Panc1 (cell line): ENCODE measurements around the gene OR56A5. TPM values are rescaled to one million over a fixed set of nuclear protein-coding genes. Genes with fewer than 3 reads are reported as not detected.
"Not testable (repeated sequence)": the region's sequence is repeated elsewhere in the genome, so short reads cannot be mapped to it uniquely, and the experiment has no call there.

Experiments
- ATAC-seq: fragments of 200-7000 bp; cut with Tn5 transposase; 2 replicates; pipeline ENCODE4 v1.9.1; 2020; ENCODE audit warnings: mild to moderate bottlenecking, moderate library complexity
- BruUV-seq: library from RNA; stranded (reverse); fragments of 400-500 nt; replicated peaks from 2 replicates; lab custom pipeline; 2021; lab: Mats Ljungman, UMichigan
- CTCF ChIA-PET: fragments of 300-600 bp; sonication (Branson Sonifier 250); formaldehyde crosslinking; loops from one replicate; lab custom pipeline; 2022; ENCODE audit warnings: antibody characterized with exemption; lab: Charles Lee
- POLR2A ChIA-PET: fragments of 300-600 bp; sonication (Branson Sonifier 250); formaldehyde crosslinking; loops from one replicate; lab custom pipeline; 2022; ENCODE audit warnings: antibody characterized with exemption; lab: Charles Lee
- DNase-seq: peaks from one replicate; pipeline ENCODE4 v3.0.0-alpha.2; 2010; ENCODE audit warnings: low read depth, low spot score
- H3K27ac ChIP-seq: 2 replicates; pipeline ENCODE4 v1.5.1; 2011; ENCODE audit warnings: mild to moderate bottlenecking, low read length, inconsistent platforms
- H3K27me3 ChIP-seq: fragments of 200-500 bp; sonication (Bioruptor generic); 2 replicates; pipeline ENCODE4 v1.6.0; 2014; ENCODE audit warnings: low read length, inconsistent platforms; ENCODE audit not compliant: control insufficient read depth, insufficient read depth
- H3K36me3 ChIP-seq: fragments of 200-500 bp; sonication (Bioruptor generic); 2 replicates; pipeline ENCODE4 v1.5.1; 2014; ENCODE audit warnings: inconsistent platforms, mild to moderate bottlenecking, low read length, moderate library complexity; ENCODE audit not compliant: control insufficient read depth, insufficient read depth
- H3K4me1 ChIP-seq: 2 replicates; pipeline ENCODE4 v1.5.1; 2011; ENCODE audit warnings: inconsistent platforms, mild to moderate bottlenecking, low read length, moderate library complexity; ENCODE audit not compliant: control insufficient read depth, insufficient read depth
- H3K4me3 ChIP-seq, 2 experiments: 2 replicates each; pipeline ENCODE4 v1.5.1; 2011 to 2012; ENCODE audit warnings: low read depth in 2 of 2, low read length in 2 of 2, mild to moderate bottlenecking in 2 of 2, inconsistent platforms in 1 of 2, moderate library complexity in 1 of 2
- H3K9me3 ChIP-seq: fragments of 200-500 bp; sonication (Bioruptor generic); 2 replicates; pipeline ENCODE4 v1.5.1; 2014; ENCODE audit warnings: low read depth, mild to moderate bottlenecking, inconsistent platforms, low read length, moderate library complexity; ENCODE audit not compliant: control insufficient read depth, insufficient read depth
- CTCF ChIP-seq: fragments of 450-650 bp; IDR thresholded peaks from 2 replicates; pipeline ENCODE4 v1.5.1; 2017; ENCODE audit warnings: mild to moderate bottlenecking
- POLR2AphosphoS5 ChIP-seq: IDR thresholded peaks from 2 replicates; pipeline ENCODE4 v1.6.1; 2012; ENCODE audit warnings: mild to moderate bottlenecking, low read depth, low read length, moderate library complexity
- REST ChIP-seq, 2 experiments: IDR thresholded peaks; 2 replicates each; pipeline ENCODE4 v1.6.1; 2011 to 2012; ENCODE audit warnings: low read depth in 2 of 2, control low read depth in 1 of 2, low read length in 1 of 2, mild to moderate bottlenecking in 1 of 2, moderate library complexity in 1 of 2; ENCODE audit not compliant: insufficient read depth in 1 of 2
- SIN3A ChIP-seq: IDR thresholded peaks from 2 replicates; pipeline ENCODE4 v1.6.1; 2012; ENCODE audit warnings: low read depth, mild to moderate bottlenecking, low read length, moderate library complexity, borderline replicate concordance; ENCODE audit not compliant: insufficient read depth
- TCF7L2 ChIP-seq: IDR thresholded peaks from 2 replicates; pipeline ENCODE4 v1.6.1; 2011; ENCODE audit warnings: mild to moderate bottlenecking, low read depth, low read length, inconsistent platforms
- in situ Hi-C: cut with HindIII; loops from 2 replicates; pipeline ENCODE4 v1.10.0; 2016; ENCODE audit warnings: low sequenced_read_pairs, low pct_unique_long_range_greater_than_20kb
- intact Hi-C: fragments of 100-400 bp; cut with micrococcal nuclease; formaldehyde crosslinking; loops from one replicate; pipeline ENCODE4 v1.10.0; 2022; ENCODE audit not compliant: unreplicated experiment
- total RNA-seq: library from RNA; stranded (reverse); gene quantifications from one replicate; pipeline ENCODE4 v1.2.1, GENCODE V29; 2021; ENCODE audit not compliant: unreplicated experiment

The OR56A5 gene
- total RNA-seq, 1 experiment from 2014 or later = not detected

- ATAC-seq (no peak), DNase-seq (no peak)
- no peaks in the 10 kb centered on the region for H3K27me3 ChIP-seq
- TF ChIP-seq SIN3A (no peak), POLR2AphosphoS5 (no peak), CTCF (no peak), REST (IDR thresholded peaks at IDR 0.05; ENCODE audit: insufficient read depth in 1 of 2, low read depth in 2 of 2, low read length in 1 of 2) (no peak), TCF7L2 (no peak)
- H3K36me3 ChIP-seq = no peaks in the 10 kb centered on the region
- H3K27ac ChIP-seq = no peak overlapping the region
- no peaks in the 10 kb centered on the region for H3K4me1 ChIP-seq
- ChIA-PET CTCF (interaction anchor here (0.7 kb wide), 2 partner anchors 284 to 788 kb away, joined by 3 to 4 read pairs; no protein-coding TSS in a partner anchor), POLR2A (no interaction called here)
- 0 out of 2 replicates have a peak, but pooled peaks cover 2% of the 10 kb centered on the region for H3K9me3 ChIP-seq
- intact Hi-C loops (no loop called here), in situ Hi-C loops (no loop called here)
- no TSS peak for BruUV-seq
- H3K4me3 ChIP-seq = no peak overlapping the region
These were observed 1.3 kb downstream of the OR56A5 start for GRCh38 chr11:5966958-5967357.

GRCh38 chr11:5960704-5961320, 7.5 kb downstream of the OR56A5 start:
- intact Hi-C loops, in situ Hi-C loops, POLR2A ChIA-PET: not testable (repeated sequence)

GRCh38 chr11:5955586-5955985, 12.7 kb downstream of the OR56A5 start:
- DNase-seq (no peak), ATAC-seq (no peak)
- TF ChIP-seq CTCF (no peak; the same call in 1 of the 2 replicates), POLR2AphosphoS5 (no peak), SIN3A (no peak), TCF7L2 (no peak), REST (IDR thresholded peaks at IDR 0.05; ENCODE audit: insufficient read depth in 1 of 2, low read depth in 2 of 2, low read length in 1 of 2) (no peak)
- no peak overlapping the region for H3K27ac ChIP-seq
- no peaks in the 10 kb centered on the region for H3K27me3 ChIP-seq
- no peaks in the 10 kb centered on the region for H3K36me3 ChIP-seq
- ChIA-PET POLR2A (no interaction called here), CTCF (no interaction called here)
- no peaks in the 10 kb centered on the region; the same call in 1 of the 2 replicates for H3K9me3 ChIP-seq
- no TSS peak for BruUV-seq
- intact Hi-C loops (no loop called here), in situ Hi-C loops (no loop called here)
- H3K4me1 ChIP-seq = no peaks in the 10 kb centered on the region
- H3K4me3 ChIP-seq = no peak overlapping the region

More at GRCh38 chr11:5960704-5961320, 7.5 kb downstream of the OR56A5 start:
- DNase-seq, H3K27ac ChIP-seq, H3K36me3 ChIP-seq, H3K9me3 ChIP-seq, BruUV-seq, H3K27me3 ChIP-seq, CTCF ChIA-PET, ATAC-seq, H3K4me3 ChIP-seq, H3K4me1 ChIP-seq: not testable (repeated sequence)
